Stimulated activated CD4-positive, alpha-beta T cell treated with anti-CD3 and anti-CD28 coated beads, Interleukin-2, amount 100 ng/mL, for 48 hours (primary cell): ENCODE measurements around the gene PXN.

Experiments
- DNase-seq, 2 donors: peaks; one replicate each; pipeline ENCODE4 v3.0.0-alpha.2; 2020

The PXN gene

GRCh38 chr12:120167529-120168095 lies 97.9 kb downstream of the PXN start:
- no peak for DNase-seq

- no peak for DNase-seq
Measured at GRCh38 chr12:120164293-120164692, 101.2 kb downstream of the PXN start.

- DNase-seq: no peak
Measured at GRCh38 chr12:120162763-120163162, 102.8 kb downstream of the PXN start.

- no peak for DNase-seq
Measured at GRCh38 chr12:120161852-120162251, 103.7 kb downstream of the PXN start.
